ENCODE data around the gene PNMA8C. TPM values are rescaled to one million over a fixed set of nuclear protein-coding genes. Genes with fewer than 3 reads are reported as not detected.

The PNMA8C gene
- total RNA-seq, 2 donors from 2014 or later = 0.08 TPM; not detected in 1

GRCh38 chr19:46452186-46452585 is 23.4 kb upstream of the PNMA8C start:
- no peak overlapping the region for H3K9ac ChIP-seq (ENCODE audit: low read depth in 2 of 2, low read length in 2 of 2)
- H3K36me3 ChIP-seq = no peaks in the 10 kb centered on the region
- intact Hi-C loops (cut with DNase I) = no loop called here
- H3K27me3 ChIP-seq = no peaks in the 10 kb centered on the region
- no peak overlapping the region for H3K4me3 ChIP-seq
- no peak for DNase-seq
- no peaks in the 10 kb centered on the region for H3K9me3 ChIP-seq
- TF ChIP-seq CTCF (IDR thresholded peaks at IDR 0.05) = no peak
- H3K27ac ChIP-seq = no peak overlapping the region
- H3K4me1 ChIP-seq = no peaks in the 10 kb centered on the region

GRCh38 chr19:46451352-46451751 is 22.6 kb upstream of the PNMA8C start:
- no peak overlapping the region for H3K27ac ChIP-seq
- no peaks in the 10 kb centered on the region for H3K36me3 ChIP-seq
- no peaks in the 10 kb centered on the region for H3K27me3 ChIP-seq
- no peak overlapping the region for H3K9ac ChIP-seq (ENCODE audit: low read depth in 2 of 2, low read length in 2 of 2)
- H3K4me1 ChIP-seq = no peaks in the 10 kb centered on the region
- no peak for DNase-seq
- no peaks in the 10 kb centered on the region for H3K9me3 ChIP-seq
- no peak overlapping the region for H3K4me3 ChIP-seq
- TF ChIP-seq CTCF (IDR thresholded peaks at IDR 0.05) = no peak
- intact Hi-C loops (cut with DNase I) = no loop called here

- H3K27me3 ChIP-seq = no peaks in the 10 kb centered on the region
- TF ChIP-seq CTCF (IDR thresholded peaks at IDR 0.05) = no peak
- H3K4me3 ChIP-seq = no peak overlapping the region
- no peak overlapping the region for H3K9ac ChIP-seq (ENCODE audit: low read depth in 2 of 2, low read length in 2 of 2)
- no peak overlapping the region for H3K27ac ChIP-seq
- no peaks in the 10 kb centered on the region for H3K36me3 ChIP-seq
- no peak for DNase-seq
- no peaks in the 10 kb centered on the region for H3K4me1 ChIP-seq
- intact Hi-C loops (cut with DNase I) = no loop called here
- H3K9me3 ChIP-seq = no peaks in the 10 kb centered on the region
Observed at GRCh38 chr19:46450737-46451136, 22.0 kb upstream of the PNMA8C start.

- Histone ChIP-seq H3K9ac (ENCODE audit: low read depth in 2 of 2, low read length in 2 of 2) (no peak overlapping the region), H3K27me3 (no peaks in the 10 kb centered on the region), H3K27ac (no peak overlapping the region), H3K4me3 (no peak overlapping the region), H3K9me3 (no peaks in the 10 kb centered on the region), H3K36me3 (no peaks in the 10 kb centered on the region), H3K4me1 (no peaks in the 10 kb centered on the region)
- DNase-seq = no peak
- intact Hi-C loops (cut with DNase I) = no loop called here
- no peak for TF ChIP-seq CTCF (IDR thresholded peaks at IDR 0.05)
Observed at GRCh38 chr19:46449228-46449627, 20.5 kb upstream of the PNMA8C start.

GRCh38 chr19:46448601-46449000 is 19.9 kb upstream of the PNMA8C start:
- intact Hi-C loops (cut with DNase I) = no loop called here
- no peak for DNase-seq
- Histone ChIP-seq H3K27me3 (no peaks in the 10 kb centered on the region), H3K36me3 (no peaks in the 10 kb centered on the region), H3K27ac (no peak overlapping the region), H3K9ac (ENCODE audit: low read depth in 2 of 2, low read length in 2 of 2) (no peak overlapping the region), H3K4me3 (no peak overlapping the region), H3K4me1 (no peaks in the 10 kb centered on the region), H3K9me3 (no peaks in the 10 kb centered on the region)
- TF ChIP-seq CTCF (IDR thresholded peaks at IDR 0.05) = no peak

GRCh38 chr19:46447824-46448223 is 19.1 kb upstream of the PNMA8C start:
- Histone ChIP-seq H3K27ac (no peak overlapping the region), H3K9ac (ENCODE audit: low read depth in 2 of 2, low read length in 2 of 2) (no peak overlapping the region), H3K4me3 (no peak overlapping the region), H3K9me3 (no peaks in the 10 kb centered on the region), H3K36me3 (no peaks in the 10 kb centered on the region), H3K27me3 (no peaks in the 10 kb centered on the region), H3K4me1 (no peaks in the 10 kb centered on the region)
- intact Hi-C loops (cut with DNase I) = no loop called here
- no peak for TF ChIP-seq CTCF (IDR thresholded peaks at IDR 0.05)
- DNase-seq = no peak
